NCI-H2029 treated with DMSO at 0.1 percent for 48 hours (cell line): ENCODE data around the gene C1QTNF1.

Experiments
- DNase-seq: peaks from one replicate; lab custom pipeline; 2025; lab: John Stamatoyannopoulos, UW

C1QTNF1 gene

DNA sequence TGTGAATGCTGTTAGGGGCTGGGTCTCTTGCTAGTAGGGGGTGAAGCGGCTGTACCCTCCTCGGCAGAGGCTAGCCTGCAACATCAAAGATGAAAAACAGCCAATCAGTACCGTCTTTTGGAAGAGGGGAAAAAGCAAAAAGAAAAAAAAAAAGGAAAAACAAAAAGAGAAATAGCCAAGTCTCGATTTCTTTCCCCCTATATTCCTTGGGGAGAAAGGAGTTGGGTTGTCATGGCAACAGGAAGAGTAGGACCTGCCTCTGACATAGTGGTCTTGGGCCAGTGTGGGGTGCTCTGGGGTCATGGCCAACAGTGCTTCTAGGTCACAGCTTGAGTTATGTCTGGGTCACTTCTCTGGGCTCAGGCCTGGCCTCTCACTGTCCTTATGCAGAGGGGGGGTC, 68.6 kb downstream of the C1QTNF1 start:
- no peak for DNase-seq

DNA sequence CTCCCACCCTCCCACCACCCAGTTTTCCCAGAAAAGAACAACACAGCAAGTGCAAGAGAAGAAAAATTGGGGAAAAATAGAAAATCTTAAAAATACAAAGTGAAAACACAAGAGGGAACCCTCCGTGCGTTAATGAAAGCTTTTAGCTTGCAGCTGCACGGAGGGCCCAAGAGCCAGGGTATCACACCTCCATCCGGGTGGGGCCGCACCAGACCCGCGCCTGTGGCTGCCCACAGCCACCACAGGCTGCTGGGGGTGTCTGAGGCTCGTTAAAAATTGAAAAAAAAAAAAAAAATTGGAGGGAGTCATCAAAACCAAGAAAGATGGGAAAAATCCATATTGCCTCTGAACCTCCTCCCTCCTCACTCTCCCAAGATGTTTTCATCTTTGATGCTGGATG, 69.3 kb downstream of the C1QTNF1 start:
- no peak for DNase-seq

DNA sequence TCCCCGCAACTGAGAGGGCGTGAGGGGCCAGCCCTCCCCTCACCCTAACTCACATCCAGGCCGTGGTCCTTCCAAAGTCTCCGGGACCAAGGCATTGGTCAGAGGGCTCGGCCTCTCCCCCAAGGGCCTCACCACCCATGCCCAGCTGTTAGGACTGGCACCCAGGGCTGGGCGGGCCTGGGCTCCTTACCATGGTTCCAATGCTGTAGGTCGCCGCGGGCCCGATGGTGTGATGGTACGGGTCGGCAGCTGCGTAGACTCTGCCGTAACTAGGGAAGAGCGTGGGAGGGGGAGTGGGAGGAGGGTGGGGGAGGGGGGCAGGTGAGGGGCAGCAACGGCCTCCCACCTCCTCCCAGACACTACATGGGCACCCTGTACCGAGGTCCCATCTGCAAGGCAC, 70.3 kb downstream of the C1QTNF1 start:
- no peak for DNase-seq

DNA sequence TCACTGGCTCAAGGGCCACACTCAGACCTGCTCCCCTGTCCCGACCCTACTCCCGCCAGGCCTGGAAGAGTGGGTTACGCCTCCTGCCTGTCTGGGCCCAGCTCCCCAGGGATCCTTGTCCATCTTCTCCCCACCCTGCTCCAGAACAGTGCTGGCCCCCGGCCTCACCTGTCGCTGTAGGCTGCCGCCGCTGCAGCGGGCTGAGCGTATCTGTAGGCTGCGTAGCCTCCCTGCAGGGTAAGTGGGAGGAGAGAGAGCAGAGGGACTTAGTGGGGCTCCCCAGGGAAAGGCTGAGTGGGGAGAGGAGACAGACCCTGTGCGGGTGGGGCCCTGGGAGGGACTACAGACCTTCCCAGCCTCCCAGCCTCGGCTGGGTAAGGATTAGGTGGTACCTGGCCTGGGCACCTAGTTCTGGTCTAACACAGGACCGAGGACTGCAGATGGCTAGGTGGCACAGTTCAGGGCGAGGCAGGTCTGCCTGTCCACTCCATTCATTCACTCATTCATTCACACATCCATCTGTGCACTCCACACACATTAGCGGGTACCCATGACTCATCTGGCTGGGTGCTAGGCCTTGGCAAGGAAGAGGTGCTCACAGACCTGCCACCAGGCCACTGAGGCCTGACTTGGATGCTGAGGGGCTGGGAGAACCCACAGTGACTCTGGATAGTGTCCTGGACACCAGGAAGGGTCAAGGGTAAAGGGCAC, 71.5 kb downstream of the C1QTNF1 start:
- no peak for DNase-seq

DNA sequence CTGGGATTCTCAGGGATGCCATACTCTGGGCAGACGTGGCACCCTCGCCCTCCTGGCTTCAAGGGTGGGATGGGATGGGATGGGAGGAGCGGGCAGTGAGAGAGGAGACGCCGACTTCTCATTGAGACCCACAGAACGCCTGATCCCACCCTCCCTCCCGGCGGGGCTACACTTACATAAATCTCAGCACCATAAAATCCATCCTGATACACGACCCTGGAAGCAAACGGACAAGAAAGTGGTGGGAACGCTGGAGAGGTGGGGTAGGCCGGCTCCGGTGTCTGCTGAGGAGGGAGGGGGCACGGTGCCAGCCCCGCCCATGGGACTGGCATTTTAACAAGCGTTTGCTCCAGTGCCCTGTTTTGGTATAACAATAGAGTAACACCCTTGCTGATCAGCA, 72.5 kb downstream of the C1QTNF1 start:
- no peak for DNase-seq

DNA sequence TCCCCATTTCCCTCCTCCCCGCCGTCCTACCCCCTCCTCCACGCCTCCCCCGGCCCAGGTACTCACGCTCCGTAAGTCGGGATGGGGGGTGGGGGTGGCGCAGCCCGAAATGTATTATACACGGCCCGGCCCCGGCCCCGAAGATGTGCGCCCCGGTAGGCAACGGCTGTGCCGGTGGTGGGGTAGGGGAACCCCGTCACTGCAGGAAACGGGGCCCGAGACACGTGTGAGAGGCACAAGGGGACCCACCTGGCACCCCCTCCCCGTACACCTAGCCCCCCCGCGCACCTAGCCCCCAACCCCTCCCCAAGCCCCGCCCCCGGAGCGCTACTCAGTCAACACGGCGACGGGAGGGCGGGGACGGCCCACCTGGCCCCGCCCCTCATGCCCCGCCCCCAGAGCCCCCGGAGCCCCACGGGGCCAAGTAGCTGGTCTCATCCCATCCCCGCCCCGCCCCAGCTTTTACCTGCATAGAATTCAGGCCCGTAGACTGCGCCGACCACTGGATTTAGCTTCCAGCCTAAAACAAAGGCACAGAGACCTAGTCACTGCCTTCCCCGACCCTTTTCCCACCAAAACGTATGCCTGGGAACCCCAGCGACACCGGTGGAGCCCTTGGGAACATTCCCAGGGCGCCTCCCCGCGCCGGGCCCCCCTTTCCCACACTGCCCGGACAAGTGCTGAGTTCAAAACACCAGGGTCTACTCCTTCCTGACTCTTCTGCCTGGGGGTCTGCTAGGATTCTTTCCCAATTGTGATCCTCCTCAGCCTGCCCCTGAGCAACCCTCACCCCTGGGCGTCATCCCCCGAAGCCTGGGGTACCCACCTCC, 73.5 kb downstream of the C1QTNF1 start:
- no peak for DNase-seq

DNA sequence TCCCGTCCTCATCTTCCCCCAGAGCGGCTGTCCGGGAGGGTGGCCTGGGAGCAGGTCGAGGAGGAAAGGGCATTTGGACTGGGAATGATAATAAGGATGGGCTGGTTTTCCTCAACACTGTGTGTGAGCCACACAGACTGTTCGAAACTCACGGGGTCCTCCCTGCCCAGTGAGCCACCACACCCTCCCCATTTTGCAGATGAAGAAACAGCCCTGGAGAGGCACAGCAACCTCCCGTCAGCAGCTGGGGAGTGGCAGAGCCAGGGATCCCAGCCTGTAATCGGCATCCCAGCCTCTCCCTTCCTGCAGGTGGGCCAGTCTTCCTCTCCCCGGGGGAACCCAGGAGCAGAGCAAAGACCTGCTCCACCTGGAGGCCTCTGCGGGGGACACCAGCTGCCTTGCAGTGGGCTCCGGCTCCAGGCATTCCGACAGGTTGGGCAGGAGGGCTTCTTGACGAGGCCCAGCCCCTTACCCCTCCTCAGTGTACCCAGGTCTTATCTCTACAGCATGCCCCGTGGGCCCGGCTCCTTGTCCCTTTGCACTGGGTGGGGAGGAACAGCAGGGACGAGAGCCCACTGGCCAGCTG, 74.4 kb downstream of the C1QTNF1 start:
- DNase-seq = no peak
